ENCODE results near the gene KPNB1. TPM values are rescaled to one million over a fixed set of nuclear protein-coding genes. Genes with fewer than 3 reads are reported as not detected.

Gene KPNB1
- total RNA-seq = 119 TPM

DNA sequence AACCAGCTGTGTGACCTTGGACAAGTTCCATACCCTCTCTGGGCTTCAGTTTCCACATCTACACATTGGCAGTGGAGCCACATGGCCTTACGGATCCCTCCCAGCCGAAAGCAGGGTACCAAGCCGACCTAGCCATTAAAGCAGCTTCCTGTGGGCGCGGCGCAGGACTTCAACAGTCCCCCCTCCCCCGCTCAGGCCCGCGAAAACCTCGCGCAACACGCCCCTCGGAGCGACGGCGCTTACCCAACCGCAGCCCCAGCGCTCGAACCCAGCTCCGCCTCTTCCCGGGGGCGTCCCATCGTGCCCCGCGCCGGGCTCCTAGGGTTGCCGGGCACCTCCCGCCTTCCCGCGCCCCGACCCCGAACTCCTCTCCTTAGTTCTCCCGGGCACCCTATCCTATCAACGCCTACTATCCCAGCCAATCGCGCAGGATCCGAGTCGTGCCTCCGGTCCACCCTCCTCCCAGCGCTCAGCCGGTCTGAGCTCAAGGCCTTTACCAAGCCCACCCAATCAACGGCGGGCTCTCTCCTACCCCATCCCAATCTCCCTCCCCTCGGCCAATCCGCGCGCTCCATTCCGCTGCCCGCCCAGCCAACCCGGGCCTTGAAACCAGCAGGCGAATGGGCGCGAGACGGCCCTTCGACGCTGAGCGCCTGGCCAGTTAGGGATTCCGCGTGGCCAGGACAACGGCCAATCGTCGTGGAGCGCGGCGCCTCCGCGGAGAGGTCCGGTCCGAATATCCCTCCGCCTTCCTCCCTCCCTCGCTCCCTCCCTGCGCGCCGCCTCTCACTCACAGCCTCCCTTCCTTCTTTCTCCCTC lies at the start of gene KPNB1:
KPNB1 (plus strand) TSS at position 767 of the 819 bp plus-strand sequence. CDS start 326 bp downstream, outside the sequence.
- Histone ChIP-seq H3K27ac (ENCODE audit: low read depth, low read length) (peak within 1 kb of the TSS; percentile 94), H3K27me3 (ENCODE audit: control insufficient read depth in 3 of 3, insufficient read depth in 3 of 3, low read length in 3 of 3) (no peaks in the 10 kb centered on the region), H3K4me1 (ENCODE audit: control insufficient read depth in 3 of 3, insufficient read depth in 3 of 3, low read length in 3 of 3) (peaks cover 11 to 17% (median 14%) of the 10 kb centered on the region in 3 donors), H3K36me3 (ENCODE audit: control insufficient read depth in 3 of 3, insufficient read depth in 3 of 3, low read length in 3 of 3) (peaks cover 11 to 17% (median 16%) of the 10 kb centered on the region in 3 donors), H3K9me3 (ENCODE audit: control insufficient read depth in 3 of 3, low read length in 3 of 3) (no peaks in the 10 kb centered on the region), H3K4me3 (ENCODE audit: low read length in 3 of 3) (peak within 1 kb of the TSS; percentile 93 to 97 (median 96)), H3K9ac (ENCODE audit: low read depth in 1 of 3, low read length in 3 of 3) (peak within 1 kb of the TSS; percentile 76 to 88 (median 87))

DNA sequence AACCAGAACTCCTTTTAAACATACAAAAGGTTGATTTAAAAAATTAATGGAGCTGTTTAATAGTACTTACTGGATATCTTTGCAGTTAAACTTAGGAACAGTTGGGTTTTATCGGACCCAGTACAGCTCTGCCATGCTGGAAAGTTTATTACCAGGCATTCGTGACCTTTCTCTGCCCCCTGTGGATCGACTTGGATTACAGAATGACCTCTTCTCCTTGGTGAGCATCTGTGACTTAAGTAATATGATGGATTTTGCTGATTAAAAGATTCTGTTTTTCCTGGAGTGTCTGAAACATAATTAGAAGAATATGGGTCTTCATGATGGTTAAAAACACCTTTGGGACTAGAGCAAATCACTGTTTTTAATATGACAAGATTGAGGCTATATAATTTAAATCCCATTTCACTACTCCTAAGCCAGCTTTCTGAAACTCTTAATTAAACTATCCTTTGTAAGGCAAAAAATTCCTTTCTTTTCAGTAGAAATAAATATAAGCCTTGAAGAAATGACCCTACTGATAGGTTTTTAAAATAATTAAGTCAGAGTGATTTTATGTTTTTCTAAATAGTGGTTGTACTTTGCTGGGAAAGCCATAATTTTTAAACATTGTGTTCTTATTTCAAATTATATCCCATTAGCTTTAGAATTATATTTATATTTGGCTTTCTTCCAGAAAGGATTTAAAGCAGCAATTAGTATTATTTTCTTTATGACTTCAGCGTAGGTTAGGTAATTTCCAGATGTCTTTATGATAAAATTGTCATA lies 45.7 kb upstream of the KPNB1 start:
- Histone ChIP-seq H3K36me3 (ENCODE audit: control insufficient read depth in 3 of 3, insufficient read depth in 3 of 3, low read length in 3 of 3) (peaks cover 27 to 49% (median 40%) of the 10 kb centered on the region in 3 donors), H3K4me3 (ENCODE audit: low read length in 3 of 3) (no peak overlapping the region), H3K27ac (ENCODE audit: low read depth, low read length) (no peak overlapping the region), H3K9ac (ENCODE audit: low read depth in 1 of 3, low read length in 3 of 3) (peak overlapping the region in 1 of 3 donors; percentile 10), H3K9me3 (ENCODE audit: control insufficient read depth in 3 of 3, low read length in 3 of 3) (no peaks in the 10 kb centered on the region), H3K4me1 (ENCODE audit: control insufficient read depth in 3 of 3, insufficient read depth in 3 of 3, low read length in 3 of 3) (peaks cover 0 to 6% (median 5%) of the 10 kb centered on the region in 3 donors), H3K27me3 (ENCODE audit: control insufficient read depth in 3 of 3, insufficient read depth in 3 of 3, low read length in 3 of 3) (no peaks in the 10 kb centered on the region)

DNA sequence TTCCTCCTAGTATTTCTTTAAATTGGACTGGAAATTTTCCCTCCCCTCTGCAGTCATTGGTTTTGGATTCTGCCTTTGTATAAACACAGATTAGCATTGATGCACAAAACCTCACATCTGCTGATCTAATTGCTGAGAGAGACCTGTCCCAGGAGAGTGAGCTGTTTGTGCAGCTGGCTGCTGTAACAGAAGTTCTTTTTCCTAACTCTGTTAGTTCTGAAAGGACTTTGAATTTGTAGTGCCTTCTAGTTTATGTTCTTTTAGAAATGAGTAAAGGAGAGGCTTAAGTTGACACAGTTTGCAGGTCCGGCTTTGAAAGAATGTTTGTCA lies 45.2 kb upstream of the KPNB1 start:
- peaks cover 0 to 6% (median 5%) of the 10 kb centered on the region in 3 donors for H3K4me1 ChIP-seq (ENCODE audit: control insufficient read depth in 3 of 3, insufficient read depth in 3 of 3, low read length in 3 of 3)
- peaks cover 27 to 44% (median 41%) of the 10 kb centered on the region in 3 donors for H3K36me3 ChIP-seq (ENCODE audit: control insufficient read depth in 3 of 3, insufficient read depth in 3 of 3, low read length in 3 of 3)
- no peaks in the 10 kb centered on the region for H3K27me3 ChIP-seq (ENCODE audit: control insufficient read depth in 3 of 3, insufficient read depth in 3 of 3, low read length in 3 of 3)
- H3K9me3 ChIP-seq (ENCODE audit: control insufficient read depth in 3 of 3, low read length in 3 of 3) = no peaks in the 10 kb centered on the region
- no peak overlapping the region for H3K27ac ChIP-seq (ENCODE audit: low read depth, low read length)
- H3K9ac ChIP-seq (ENCODE audit: low read depth in 1 of 3, low read length in 3 of 3) = peak overlapping the region in 1 of 3 donors; percentile 43
- H3K4me3 ChIP-seq (ENCODE audit: low read length in 3 of 3) = no peak overlapping the region

DNA sequence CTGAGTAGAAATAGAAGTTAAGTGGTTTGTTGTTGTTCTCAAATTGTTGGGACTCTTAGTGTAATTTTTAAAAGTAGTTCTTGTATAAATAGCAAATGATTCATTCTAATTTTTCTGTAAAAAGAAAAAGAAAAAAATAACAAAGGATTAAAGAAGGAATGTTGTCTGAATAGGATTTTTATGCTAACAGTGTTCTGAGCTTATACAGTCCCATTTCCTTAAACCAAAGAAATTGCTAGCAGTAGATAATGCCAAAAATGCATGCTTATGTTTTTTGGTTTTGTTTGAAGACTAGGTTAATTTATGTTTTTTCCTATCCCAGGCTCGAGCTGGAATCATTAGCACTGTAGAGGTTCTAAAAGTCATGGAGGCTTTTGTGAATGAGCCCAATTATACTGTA lies 44.7 kb upstream of the KPNB1 start:
- no peak overlapping the region for H3K4me3 ChIP-seq (ENCODE audit: low read length in 3 of 3)
- no peaks in the 10 kb centered on the region for H3K9me3 ChIP-seq (ENCODE audit: control insufficient read depth in 3 of 3, low read length in 3 of 3)
- peaks cover 0 to 6% (median 5%) of the 10 kb centered on the region in 3 donors for H3K4me1 ChIP-seq (ENCODE audit: control insufficient read depth in 3 of 3, insufficient read depth in 3 of 3, low read length in 3 of 3)
- H3K36me3 ChIP-seq (ENCODE audit: control insufficient read depth in 3 of 3, insufficient read depth in 3 of 3, low read length in 3 of 3) = peaks cover 23 to 41% (median 39%) of the 10 kb centered on the region in 3 donors
- peak overlapping the region; percentile 41 for H3K27ac ChIP-seq (ENCODE audit: low read depth, low read length)
- no peaks in the 10 kb centered on the region for H3K27me3 ChIP-seq (ENCODE audit: control insufficient read depth in 3 of 3, insufficient read depth in 3 of 3, low read length in 3 of 3)
- H3K9ac ChIP-seq (ENCODE audit: low read depth in 1 of 3, low read length in 3 of 3) = no peak overlapping the region

DNA sequence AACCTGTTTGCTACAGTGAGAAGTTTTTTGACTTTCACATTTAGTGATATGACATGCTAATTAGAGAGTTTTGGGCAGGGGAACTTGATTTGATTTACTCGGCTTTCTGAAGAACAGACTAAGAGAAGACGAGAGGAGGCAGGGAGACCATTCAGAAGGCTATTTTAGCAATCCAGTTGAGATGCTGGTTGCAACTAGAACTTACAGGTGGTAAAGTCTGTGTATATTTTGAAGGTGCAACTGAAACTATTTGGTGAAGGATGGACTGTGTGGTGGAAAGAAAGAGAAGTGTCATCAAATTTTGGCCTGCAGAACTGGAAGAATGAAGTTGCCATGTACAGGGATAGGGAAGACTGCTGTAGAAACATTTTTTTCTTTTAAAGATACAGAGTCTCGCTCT lies 42.2 kb upstream of the KPNB1 start:
- Histone ChIP-seq H3K4me3 (ENCODE audit: low read length in 3 of 3) (no peak overlapping the region), H3K9ac (ENCODE audit: low read depth in 1 of 3, low read length in 3 of 3) (no peak overlapping the region), H3K9me3 (ENCODE audit: control insufficient read depth in 3 of 3, low read length in 3 of 3) (no peaks in the 10 kb centered on the region), H3K36me3 (ENCODE audit: control insufficient read depth in 3 of 3, insufficient read depth in 3 of 3, low read length in 3 of 3) (peaks cover 13 to 35% (median 31%) of the 10 kb centered on the region in 3 donors), H3K4me1 (ENCODE audit: control insufficient read depth in 3 of 3, insufficient read depth in 3 of 3, low read length in 3 of 3) (peaks cover 0 to 6% (median 5%) of the 10 kb centered on the region in 3 donors), H3K27ac (ENCODE audit: low read depth, low read length) (no peak overlapping the region), H3K27me3 (ENCODE audit: control insufficient read depth in 3 of 3, insufficient read depth in 3 of 3, low read length in 3 of 3) (no peaks in the 10 kb centered on the region)

DNA sequence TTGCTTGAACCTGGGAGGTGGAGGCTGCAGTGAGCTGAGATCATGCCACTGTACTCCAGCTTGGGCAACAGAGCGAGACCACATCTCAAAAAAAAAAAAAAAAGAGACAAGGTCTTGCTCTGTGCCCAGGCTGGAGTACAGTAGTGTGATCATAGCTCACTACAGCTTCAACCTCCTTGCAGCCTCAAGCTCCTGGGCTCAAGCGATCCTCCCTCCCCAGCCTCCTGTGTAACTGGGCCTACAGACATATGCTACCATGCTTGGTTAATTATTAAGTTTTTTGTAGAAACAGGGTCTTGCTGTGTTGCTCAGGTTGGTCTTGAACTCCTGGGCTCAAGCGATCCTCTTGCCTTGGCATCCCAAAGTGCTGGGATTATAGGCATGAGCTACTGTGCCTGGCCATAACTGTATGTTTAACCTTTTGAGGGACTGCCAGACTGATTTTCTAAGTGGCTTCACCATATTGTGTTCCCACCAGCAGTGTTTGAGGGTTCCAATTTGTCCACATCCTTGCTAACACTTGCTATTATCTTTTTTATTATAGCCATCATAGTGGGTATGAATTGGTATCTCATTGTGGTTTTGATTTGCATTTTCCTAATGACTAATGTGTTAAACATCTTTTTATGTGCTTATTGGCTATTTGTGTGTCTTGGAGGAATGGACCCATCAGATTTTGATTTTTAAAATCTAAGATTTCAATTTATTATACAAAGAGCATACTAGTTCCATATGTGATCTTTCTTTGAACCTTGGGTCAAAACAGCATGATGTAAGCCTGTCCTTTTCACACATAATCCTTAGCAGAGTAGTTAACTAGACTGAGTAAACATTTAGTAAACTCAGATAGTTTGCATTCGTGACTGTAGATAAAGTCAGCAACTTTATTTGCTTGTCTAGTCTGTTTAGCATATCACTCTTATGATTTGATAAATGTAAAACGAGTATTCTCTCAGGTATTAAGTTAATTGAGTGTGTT lies 38.1 kb upstream of the KPNB1 start:
- Histone ChIP-seq H3K4me3 (ENCODE audit: low read length in 3 of 3) (no peak overlapping the region), H3K9me3 (ENCODE audit: control insufficient read depth in 3 of 3, low read length in 3 of 3) (no peaks in the 10 kb centered on the region), H3K27me3 (ENCODE audit: control insufficient read depth in 3 of 3, insufficient read depth in 3 of 3, low read length in 3 of 3) (no peaks in the 10 kb centered on the region), H3K27ac (ENCODE audit: low read depth, low read length) (no peak overlapping the region), H3K4me1 (ENCODE audit: control insufficient read depth in 3 of 3, insufficient read depth in 3 of 3, low read length in 3 of 3) (no peaks in the 10 kb centered on the region), H3K9ac (ENCODE audit: low read depth in 1 of 3, low read length in 3 of 3) (no peak overlapping the region), H3K36me3 (ENCODE audit: control insufficient read depth in 3 of 3, insufficient read depth in 3 of 3, low read length in 3 of 3) (peaks cover 15 to 39% (median 37%) of the 10 kb centered on the region in 3 donors)

DNA sequence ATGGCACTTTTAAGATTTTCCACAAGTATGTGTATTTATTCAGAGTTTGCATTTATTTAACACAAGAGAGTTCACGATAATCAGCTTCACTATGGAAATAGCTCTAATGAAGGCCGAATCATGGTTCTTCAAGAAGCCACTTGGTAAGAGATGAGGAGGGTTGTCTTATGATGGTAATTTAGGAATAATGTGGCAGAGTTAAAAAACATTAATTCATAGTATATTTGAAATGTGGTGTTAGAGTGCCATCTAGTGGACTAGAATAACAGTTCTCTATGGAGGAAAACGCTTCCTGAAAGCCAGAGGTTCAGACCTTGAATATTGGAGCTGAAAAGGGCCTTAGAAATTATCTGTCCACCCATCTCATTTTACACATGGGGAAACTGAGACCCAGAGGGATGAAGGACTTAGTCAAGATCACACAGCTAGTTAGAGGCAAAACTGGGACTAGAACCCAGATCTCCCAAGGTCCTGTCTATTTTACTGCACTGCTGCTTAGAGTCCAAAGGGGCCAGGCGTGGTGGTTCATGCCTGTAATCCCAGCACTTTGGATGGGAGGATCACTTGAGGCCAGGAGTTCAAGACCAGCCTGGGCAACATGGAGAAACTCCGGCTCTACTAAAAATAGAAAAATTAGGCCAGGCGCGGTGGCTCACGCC lies 33.8 kb upstream of the KPNB1 start:
- H3K4me1 ChIP-seq (ENCODE audit: control insufficient read depth in 3 of 3, insufficient read depth in 3 of 3, low read length in 3 of 3) = peaks cover 4 to 11% (median 4%) of the 10 kb centered on the region in 3 donors
- H3K4me3 ChIP-seq (ENCODE audit: low read length in 3 of 3) = no peak overlapping the region
- H3K27ac ChIP-seq (ENCODE audit: low read depth, low read length) = no peak overlapping the region
- H3K9me3 ChIP-seq (ENCODE audit: control insufficient read depth in 3 of 3, low read length in 3 of 3) = no peaks in the 10 kb centered on the region
- H3K9ac ChIP-seq (ENCODE audit: low read depth in 1 of 3, low read length in 3 of 3) = no peak overlapping the region
- peaks cover 16 to 49% (median 40%) of the 10 kb centered on the region in 3 donors for H3K36me3 ChIP-seq (ENCODE audit: control insufficient read depth in 3 of 3, insufficient read depth in 3 of 3, low read length in 3 of 3)
- no peaks in the 10 kb centered on the region for H3K27me3 ChIP-seq (ENCODE audit: control insufficient read depth in 3 of 3, insufficient read depth in 3 of 3, low read length in 3 of 3)

DNA sequence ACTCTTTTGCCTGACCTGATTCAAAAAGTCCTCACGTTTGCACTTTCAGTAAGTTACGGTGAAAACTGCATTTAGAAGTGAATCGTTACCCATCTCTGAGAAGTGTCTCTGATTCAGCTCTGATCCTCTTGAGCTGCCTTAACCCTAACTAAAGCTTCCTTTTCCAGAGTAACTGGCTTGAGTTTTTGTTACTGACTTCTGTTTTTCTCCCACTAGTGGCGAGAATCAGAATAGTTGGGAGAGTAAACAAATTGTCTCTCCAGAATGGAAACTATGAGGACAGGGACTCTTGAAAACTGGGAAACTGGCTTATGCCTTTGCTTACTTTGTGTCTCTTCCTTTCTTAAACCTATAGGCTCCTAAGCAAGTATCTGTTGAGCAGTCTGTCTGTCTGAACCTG lies 31.3 kb upstream of the KPNB1 start:
- Histone ChIP-seq H3K9me3 (ENCODE audit: control insufficient read depth in 3 of 3, low read length in 3 of 3) (no peaks in the 10 kb centered on the region), H3K27ac (ENCODE audit: low read depth, low read length) (no peak overlapping the region), H3K4me3 (ENCODE audit: low read length in 3 of 3) (no peak overlapping the region), H3K36me3 (ENCODE audit: control insufficient read depth in 3 of 3, insufficient read depth in 3 of 3, low read length in 3 of 3) (peaks cover 14 to 37% (median 35%) of the 10 kb centered on the region in 3 donors), H3K9ac (ENCODE audit: low read depth in 1 of 3, low read length in 3 of 3) (no peak overlapping the region), H3K27me3 (ENCODE audit: control insufficient read depth in 3 of 3, insufficient read depth in 3 of 3, low read length in 3 of 3) (no peaks in the 10 kb centered on the region), H3K4me1 (ENCODE audit: control insufficient read depth in 3 of 3, insufficient read depth in 3 of 3, low read length in 3 of 3) (peaks cover 14 to 25% (median 16%) of the 10 kb centered on the region in 3 donors)

All from skeletal muscle tissue (tissue), 4 donors.